HL-60 (cell line): Measurements from ENCODE around the gene HCRTR1.

Experiments
- POLR2AphosphoS5 ChIP-seq: IDR thresholded peaks from 2 replicates; pipeline ENCODE4 v1.6.1; 2012; ENCODE audit warnings: low read depth
- TF ChIP-seq, protein P1 (sequence below): IDR thresholded peaks from one replicate; pipeline ENCODE4 v1.5.1; 2011; ENCODE audit warnings: low read length, control low read depth, inconsistent platforms; ENCODE audit not compliant: insufficient read depth

DNA sequence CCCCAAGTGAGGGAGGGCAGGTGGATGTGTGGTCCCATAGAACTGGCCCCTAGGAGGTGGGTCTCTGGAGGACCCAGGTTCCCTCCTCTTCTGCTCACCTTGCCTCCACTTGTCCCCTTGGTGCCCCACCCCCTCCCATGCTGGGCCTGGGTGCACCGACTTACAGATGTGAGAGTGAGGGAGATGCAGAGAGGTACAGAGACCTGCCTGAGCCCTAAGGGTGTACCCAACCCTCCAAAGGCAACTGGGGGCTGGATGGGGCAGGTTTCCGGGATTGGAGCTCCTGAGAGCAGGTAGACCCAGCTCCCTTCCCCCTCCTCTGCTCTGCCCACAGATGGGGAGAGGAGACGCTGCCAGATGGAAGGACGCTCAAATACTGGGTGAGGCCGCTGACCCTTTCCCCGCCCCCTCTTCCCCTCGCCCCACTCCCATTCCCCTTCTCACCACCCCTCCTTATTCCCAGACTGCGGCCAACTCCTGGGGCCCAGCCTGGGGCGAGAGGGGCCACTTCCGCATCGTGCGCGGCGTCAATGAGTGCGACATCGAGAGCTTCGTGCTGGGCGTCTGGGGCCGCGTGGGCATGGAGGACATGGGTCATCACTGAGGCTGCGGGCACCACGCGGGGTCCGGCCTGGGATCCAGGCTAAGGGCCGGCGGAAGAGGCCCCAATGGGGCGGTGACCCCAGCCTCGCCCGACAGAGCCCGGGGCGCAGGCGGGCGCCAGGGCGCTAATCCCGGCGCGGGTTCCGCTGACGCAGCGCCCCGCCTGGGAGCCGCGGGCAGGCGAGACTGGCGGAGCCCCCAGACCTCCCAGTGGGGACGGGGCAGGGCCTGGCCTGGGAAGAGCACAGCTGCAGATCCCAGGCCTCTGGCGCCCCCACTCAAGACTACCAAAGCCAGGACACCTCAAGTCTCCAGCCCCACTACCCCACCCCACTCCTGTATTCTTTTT lies 30.8 kb upstream of the HCRTR1 start:
- TF ChIP-seq, protein P1, sequence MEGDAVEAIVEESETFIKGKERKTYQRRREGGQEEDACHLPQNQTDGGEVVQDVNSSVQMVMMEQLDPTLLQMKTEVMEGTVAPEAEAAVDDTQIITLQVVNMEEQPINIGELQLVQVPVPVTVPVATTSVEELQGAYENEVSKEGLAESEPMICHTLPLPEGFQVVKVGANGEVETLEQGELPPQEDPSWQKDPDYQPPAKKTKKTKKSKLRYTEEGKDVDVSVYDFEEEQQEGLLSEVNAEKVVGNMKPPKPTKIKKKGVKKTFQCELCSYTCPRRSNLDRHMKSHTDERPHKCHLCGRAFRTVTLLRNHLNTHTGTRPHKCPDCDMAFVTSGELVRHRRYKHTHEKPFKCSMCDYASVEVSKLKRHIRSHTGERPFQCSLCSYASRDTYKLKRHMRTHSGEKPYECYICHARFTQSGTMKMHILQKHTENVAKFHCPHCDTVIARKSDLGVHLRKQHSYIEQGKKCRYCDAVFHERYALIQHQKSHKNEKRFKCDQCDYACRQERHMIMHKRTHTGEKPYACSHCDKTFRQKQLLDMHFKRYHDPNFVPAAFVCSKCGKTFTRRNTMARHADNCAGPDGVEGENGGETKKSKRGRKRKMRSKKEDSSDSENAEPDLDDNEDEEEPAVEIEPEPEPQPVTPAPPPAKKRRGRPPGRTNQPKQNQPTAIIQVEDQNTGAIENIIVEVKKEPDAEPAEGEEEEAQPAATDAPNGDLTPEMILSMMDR = no peak
- TF ChIP-seq POLR2AphosphoS5 = no peak
